ENCODE data around the gene HHATL. TPM values are rescaled to one million over a fixed set of nuclear protein-coding genes. Genes with fewer than 3 reads are reported as not detected.

The HHATL gene
- polyA plus RNA-seq, 1 experiment, result not detected

- TF ChIP-seq CTCF (IDR thresholded peaks at IDR 0.05; ENCODE audit: insufficient read depth, low read depth, low read length), result no peak
- POLR2A ChIA-PET, result no interaction called here
Observed at GRCh38 chr3:42666022-42666421, 36.6 kb downstream of the HHATL start.

GRCh38 chr3:42665050-42665878 lies 37.3 kb downstream of the HHATL start:
- POLR2A ChIA-PET, result no interaction called here

More at GRCh38 chr3:42666022-42666421, 36.6 kb downstream of the HHATL start:
- no peak overlapping the region for H3K4me3 ChIP-seq (ENCODE audit: low read depth, low read length)
- DNase-seq (ENCODE audit: low read depth), result no peak
- peaks cover 4% of the 10 kb centered on the region; the same call in 1 of the 2 replicates for H3K36me3 ChIP-seq (ENCODE audit: control insufficient read depth, insufficient read depth, low read length)
- CTCF ChIA-PET, result interaction anchor here (1.1 kb wide), 2 partner anchors 12 to 85 kb away, joined by 3 to 5 read pairs; no protein-coding TSS in a partner anchor
- peaks cover 1% of the 10 kb centered on the region; the same call in 1 of the 2 replicates for H3K27me3 ChIP-seq (ENCODE audit: control insufficient read depth, insufficient read depth, low read length)

GRCh38 chr3:42664438-42664803 lies 38.2 kb downstream of the HHATL start:
- H3K27me3 ChIP-seq (ENCODE audit: control insufficient read depth, insufficient read depth, low read length), result peaks cover 1% of the 10 kb centered on the region; the same call in 1 of the 2 replicates
- H3K36me3 ChIP-seq (ENCODE audit: control insufficient read depth, insufficient read depth, low read length), result peaks cover 19% of the 10 kb centered on the region
- POLR2A ChIA-PET, result no interaction called here
- no peak for TF ChIP-seq CTCF (IDR thresholded peaks at IDR 0.05; ENCODE audit: insufficient read depth, low read depth, low read length)
- H3K4me3 ChIP-seq (ENCODE audit: low read depth, low read length), result no peak overlapping the region
- no peak for DNase-seq (ENCODE audit: low read depth)
- CTCF ChIA-PET, result no interaction called here

More at GRCh38 chr3:42665050-42665878, 37.3 kb downstream of the HHATL start:
- peaks cover 1% of the 10 kb centered on the region; the same call in 1 of the 2 replicates for H3K27me3 ChIP-seq (ENCODE audit: control insufficient read depth, insufficient read depth, low read length)
- CTCF ChIA-PET, result interaction anchor here (1.1 kb wide), 2 partner anchors 11 to 86 kb away, joined by 3 to 5 read pairs; no protein-coding TSS in a partner anchor
- H3K4me3 ChIP-seq (ENCODE audit: low read depth, low read length), result no peak overlapping the region
- peaks cover 10% of the 10 kb centered on the region for H3K36me3 ChIP-seq (ENCODE audit: control insufficient read depth, insufficient read depth, low read length)
- TF ChIP-seq CTCF (IDR thresholded peaks at IDR 0.05; ENCODE audit: insufficient read depth, low read depth, low read length), result no peak
- no peak for DNase-seq (ENCODE audit: low read depth)

GRCh38 chr3:42663581-42664437 lies 38.8 kb downstream of the HHATL start:
- H3K36me3 ChIP-seq (ENCODE audit: control insufficient read depth, insufficient read depth, low read length), result peaks cover 22% of the 10 kb centered on the region
- no peak overlapping the region for H3K4me3 ChIP-seq (ENCODE audit: low read depth, low read length)
- no peak for TF ChIP-seq CTCF (IDR thresholded peaks at IDR 0.05; ENCODE audit: insufficient read depth, low read depth, low read length)
- CTCF ChIA-PET, result no interaction called here
- POLR2A ChIA-PET, result no interaction called here
- peaks cover under 1% of the 10 kb centered on the region; the same call in 1 of the 2 replicates for H3K27me3 ChIP-seq (ENCODE audit: control insufficient read depth, insufficient read depth, low read length)
- no peak for DNase-seq (ENCODE audit: low read depth)

Data from BJ (cell line).